HG02678 (cell line): ENCODE results near the gene DNM3.

Experiments
- ATAC-seq: cut with Tn5 transposase; IDR thresholded peaks from one replicate; pipeline ENCODE4 v1.9.1; 2021; ENCODE audit warnings: mild to moderate bottlenecking, moderate library complexity; ENCODE audit not compliant: unreplicated experiment

Gene DNM3

DNA sequence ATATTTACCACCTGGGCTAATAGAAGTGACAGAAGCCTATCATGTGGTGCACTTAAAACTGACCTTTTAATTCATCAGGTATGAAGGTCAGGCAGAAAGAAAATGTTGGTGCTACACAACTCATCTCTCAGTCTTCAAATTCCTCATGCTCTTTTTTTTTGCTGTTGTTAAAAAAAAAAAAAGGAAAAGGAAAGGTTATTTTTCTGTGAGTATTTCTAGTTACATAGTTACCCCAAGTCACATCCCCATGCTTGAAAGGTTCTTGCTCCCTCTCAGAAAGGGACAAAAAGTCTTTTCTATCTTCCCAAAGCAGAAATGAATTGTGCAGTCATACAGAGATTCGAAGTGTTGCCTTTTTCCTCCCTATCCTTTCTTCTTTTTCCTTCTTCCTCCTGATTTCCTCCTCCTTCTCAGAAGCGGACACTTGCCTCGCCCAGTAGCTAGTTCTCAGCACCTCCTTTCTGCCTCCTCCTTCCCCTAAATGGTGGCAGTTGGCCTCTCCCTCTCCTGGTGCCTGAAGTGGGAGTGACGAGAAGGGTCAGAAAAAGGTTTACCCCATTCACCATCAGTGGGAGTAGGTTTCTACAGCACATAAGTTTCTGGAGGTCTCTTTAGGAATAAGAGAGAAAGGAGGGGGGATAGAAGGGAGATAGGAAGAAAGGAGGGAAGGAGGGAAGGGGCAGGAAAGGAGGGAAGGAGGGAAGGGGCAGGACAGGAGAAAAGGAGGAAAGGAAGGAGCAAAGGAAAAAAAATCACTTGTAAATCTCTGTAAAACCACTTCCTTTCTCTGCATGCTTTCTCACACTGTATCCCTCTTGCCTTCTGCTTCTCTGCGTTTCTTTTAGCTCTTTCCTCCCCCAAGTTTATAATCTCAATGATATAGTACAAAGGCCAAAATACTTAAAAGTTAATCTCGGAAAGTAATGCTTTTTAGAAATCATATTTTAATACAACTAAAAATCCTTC lies 558.7 kb downstream of the DNM3 start:
- ATAC-seq: no peak

DNA sequence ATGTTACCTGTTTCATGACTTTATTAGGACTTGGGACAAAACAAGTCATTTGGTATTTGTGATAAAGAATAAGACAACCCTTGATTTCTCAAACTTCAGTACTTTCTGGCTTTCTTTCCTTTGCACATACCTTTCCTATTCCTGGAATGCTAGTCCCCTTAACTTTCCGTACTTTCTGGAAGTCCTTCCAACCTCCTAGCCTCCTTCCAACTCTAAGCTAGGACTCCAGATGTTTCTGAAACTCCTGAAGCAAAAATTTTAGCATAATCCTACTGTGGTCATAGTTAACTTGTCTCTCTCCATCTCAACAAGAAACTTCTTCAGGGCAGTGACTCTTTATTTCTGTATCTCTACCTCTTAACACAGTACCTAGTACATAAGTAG lies 559.4 kb downstream of the DNM3 start:
- no peak for ATAC-seq

GRCh38 chr1:172401477-172401876 lies 560.2 kb downstream of the DNM3 start:
- ATAC-seq: no peak

DNA sequence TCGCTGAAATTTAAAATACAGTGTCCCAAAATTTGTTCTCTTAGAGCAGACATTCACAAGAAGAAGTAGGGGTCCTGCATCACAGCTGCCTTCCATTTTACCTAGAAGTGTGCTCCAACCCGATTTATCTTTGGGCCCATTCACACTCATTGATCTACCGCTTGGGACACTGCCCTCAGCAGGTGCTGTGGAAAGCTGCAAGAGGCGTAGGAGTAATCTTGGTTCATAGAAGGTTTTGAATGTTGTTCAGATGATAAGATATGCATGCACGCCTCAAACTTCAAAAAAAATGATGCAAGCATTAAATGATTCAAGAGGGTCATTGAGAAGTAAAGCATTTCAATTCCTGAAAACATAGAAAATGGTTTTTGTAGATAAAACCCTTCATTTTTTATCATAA lies 560.6 kb downstream of the DNM3 start:
- no peak for ATAC-seq

GRCh38 chr1:172402878-172403569 lies 561.7 kb downstream of the DNM3 start:
- no peak for ATAC-seq

DNA sequence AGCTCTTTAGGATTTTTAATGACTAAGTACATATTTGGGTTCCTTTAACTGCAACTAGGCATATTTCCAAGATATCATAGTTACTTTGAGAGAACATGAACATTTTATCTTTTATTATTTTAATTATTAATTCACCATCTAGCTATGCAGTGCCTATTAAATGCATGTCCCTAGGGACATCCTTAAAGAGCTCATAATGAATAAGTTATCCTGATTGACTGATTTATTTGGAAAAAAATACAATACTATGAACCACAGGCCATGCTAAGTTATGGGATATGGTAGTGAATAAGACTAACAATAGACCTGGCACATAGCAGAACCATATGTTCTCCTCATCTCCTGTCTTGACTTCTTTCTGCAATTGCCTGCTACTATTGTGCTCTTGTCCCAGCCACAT lies 562.8 kb downstream of the DNM3 start:
- ATAC-seq: no peak

DNA sequence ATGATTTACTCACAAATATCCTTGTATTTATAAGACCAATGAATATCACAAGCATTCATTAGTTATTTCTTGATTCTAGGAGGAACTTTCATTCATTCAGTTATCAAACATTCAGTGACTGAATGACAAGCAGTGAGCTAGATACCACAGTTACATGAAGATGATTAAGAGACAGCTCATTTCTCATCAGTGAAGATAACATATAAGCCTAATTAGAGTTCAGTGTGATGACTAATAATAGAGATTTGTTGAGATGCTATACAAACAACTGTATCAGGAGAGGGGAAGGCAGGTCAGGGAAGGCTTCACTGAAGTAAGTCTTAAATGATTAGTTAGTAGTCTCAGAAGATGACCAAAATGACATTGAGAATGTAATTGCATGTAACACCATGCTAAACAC lies 564.6 kb downstream of the DNM3 start:
- ATAC-seq: no peak

DNA sequence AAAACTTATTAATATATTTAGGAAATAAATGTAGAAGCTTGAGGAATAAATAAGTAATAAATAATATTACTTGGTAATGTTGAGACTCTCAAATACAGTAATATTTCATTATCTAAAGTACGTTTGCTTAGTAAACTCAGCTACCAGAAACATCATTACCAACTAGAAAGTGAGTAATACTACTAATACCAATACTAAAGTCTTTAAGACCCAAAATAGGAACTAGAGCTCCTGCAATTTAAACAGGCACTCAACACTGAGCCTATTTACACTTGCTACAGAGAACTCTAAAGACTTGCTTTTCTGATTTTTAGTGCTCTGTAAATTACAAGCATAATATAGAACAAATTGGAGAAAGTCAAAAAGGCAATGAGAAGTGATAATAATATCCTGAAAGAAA lies 565.7 kb downstream of the DNM3 start:
- ATAC-seq: no peak

GRCh38 chr1:172408958-172409357 lies 567.7 kb downstream of the DNM3 start:
- no peak for ATAC-seq

GRCh38 chr1:172410027-172410426 lies 568.7 kb downstream of the DNM3 start:
- ATAC-seq: no peak

GRCh38 chr1:172411791-172412338 lies 570.6 kb downstream of the DNM3 start:
- no peak for ATAC-seq

DNA sequence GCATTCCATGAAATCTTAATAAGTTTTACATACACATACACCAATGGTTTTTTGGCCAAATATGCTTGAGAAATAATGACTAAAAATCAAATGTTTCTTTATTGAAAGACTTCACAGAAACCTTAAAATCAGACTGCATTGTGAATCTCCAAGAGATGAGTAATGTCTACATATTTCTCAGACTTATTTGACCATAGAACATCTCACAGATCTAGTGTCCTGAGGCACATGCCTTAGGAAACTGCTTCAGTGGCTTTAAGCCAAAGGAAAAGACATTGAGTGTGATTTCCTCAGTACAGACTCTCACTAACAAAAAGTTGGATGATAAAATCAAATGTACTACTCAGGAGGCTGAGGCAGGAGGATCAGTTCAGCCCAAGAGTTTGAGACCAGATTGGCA lies 573.0 kb downstream of the DNM3 start:
- ATAC-seq: no peak

DNA sequence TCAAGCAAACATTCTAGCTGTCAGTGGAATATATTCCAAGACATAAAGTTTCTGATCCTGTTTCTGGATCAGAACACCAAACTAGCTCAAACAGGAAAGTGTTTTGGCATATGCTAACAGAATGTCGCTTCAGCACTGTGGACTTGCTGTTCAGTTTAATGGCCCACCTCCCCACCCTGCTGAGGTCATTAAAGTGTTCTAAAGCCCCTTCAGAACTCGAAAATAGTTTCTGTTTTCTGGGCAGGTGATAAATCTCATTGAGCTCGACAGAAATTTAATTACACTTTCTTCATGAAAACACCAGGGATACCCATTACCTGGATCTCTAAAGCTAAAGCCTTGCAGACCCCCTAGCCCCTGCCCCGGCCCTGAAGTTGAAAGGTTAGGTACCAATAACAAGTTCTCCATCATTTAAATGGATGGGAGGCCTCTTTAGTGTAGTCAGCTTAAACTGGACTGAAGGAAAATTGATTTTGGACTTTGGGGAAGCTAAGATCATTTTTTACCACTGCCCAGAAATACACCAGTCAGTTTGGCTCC lies 575.3 kb downstream of the DNM3 start:
- ATAC-seq: no peak

- ATAC-seq: no peak
These were observed 576.3 kb downstream of the DNM3 start for GRCh38 chr1:172417557-172417956.

DNA sequence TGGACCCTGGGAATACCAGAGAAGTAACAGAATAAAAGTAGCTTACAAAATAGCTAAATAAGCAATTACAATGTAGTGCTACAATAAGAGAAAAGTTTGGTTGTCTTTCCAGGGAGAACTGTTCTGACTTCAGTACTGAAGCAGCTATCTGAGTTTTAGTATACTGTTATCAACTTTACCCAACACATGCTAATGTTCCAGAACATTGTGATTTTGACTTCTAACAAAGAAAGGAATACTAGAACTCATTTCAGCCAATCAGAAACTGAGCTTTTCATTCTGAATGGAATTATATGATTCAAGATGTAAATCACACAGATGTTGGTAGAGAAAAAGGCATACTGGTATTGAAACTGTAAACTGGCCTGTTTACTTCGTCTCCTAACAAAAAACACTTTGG lies 579.1 kb downstream of the DNM3 start, which contains the start of gene C1orf105:
TSS of gene C1orf105 (plus strand) at position 301 of the 400 bp plus-strand sequence. CDS start 201 bp downstream, outside the sequence.
- no peak for ATAC-seq

GRCh38 chr1:172421974-172422604 lies 580.8 kb downstream of the DNM3 start:
- ATAC-seq: no peak

DNA sequence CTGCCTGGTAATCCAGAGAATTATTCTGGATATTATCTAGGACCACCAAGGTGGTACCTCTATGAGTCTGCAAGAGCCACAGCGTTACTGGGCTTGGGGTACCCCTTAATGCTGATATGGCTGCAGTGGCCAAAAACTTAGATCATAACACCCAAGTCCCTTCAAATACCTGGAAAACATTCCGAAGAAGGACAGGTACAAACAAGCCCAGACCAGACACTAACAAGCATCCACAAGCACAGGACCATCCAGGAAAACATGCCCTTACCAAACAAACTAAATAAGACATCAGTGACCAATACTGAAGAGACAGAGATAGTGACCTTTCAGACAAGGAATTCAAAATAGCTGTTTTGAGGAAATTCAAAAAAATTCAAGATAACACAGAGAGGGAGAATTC lies 582.0 kb downstream of the DNM3 start:
- no peak for ATAC-seq

DNA sequence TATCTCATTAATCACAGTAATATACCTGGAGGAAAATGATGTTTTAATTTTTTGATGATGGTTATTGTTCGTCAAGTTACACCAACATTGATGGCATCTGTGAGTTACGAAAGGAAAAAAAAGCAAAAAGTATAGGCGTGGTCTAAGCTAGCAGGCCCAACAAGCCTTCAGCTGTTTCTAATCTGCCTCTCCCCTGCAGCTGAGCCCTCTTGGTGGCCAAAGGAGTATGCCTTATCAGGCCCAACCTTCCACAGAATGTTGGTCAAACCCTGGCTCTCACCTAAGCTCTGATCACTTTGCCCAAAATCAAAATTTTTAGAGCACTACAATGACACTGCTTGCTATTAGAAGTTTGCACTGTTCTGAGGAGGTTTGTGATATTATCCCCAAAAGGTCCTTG lies 584.0 kb downstream of the DNM3 start:
- no peak for ATAC-seq

GRCh38 chr1:172427191-172427590 lies 585.9 kb downstream of the DNM3 start:
- ATAC-seq: no peak

DNA sequence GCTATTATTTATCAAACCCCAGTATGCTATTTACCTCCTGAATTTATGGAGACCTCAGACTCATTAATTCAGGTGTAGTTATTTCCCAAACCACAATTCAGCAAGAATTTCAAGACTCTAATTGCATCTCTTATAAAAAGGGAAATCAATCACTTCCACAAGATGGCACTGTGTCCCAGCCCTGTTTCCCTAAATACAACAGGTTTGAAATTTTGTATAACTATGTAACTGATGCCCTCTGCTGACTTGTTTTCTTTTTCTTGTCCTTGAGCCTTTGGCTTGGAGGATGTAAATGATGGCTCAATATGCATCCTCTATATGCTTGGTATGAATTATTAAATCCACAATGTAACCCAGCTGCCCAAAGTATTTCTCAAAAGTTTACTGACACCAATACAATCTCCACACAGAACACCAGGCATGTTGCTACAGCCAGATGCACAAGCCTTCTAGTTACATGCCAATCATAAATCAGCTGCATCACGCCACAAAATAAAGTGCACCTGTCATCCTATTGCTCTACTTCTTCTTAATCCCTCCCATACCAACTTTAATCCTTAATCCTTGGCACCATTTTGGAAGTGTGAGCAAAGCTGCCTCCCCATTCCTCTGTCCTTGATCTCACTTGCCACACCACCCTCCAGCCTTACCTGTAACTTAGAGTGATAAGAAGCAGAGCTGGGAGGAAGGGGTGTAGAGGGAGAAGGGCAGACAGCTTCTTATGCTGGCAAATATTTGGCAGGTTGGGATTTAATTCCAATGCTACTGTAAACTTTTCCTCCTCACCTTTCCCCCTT lies 588.2 kb downstream of the DNM3 start:
- no peak for ATAC-seq
